ENCODE results near the gene BAZ1A.

BAZ1A gene

GRCh38 chr14:34833549-34834523 lies 41.3 kb downstream of the BAZ1A start:
- H3K27me3 ChIP-seq, result no peaks in the 10 kb centered on the region

GRCh38 chr14:34826661-34827060 lies 48.5 kb downstream of the BAZ1A start:
- no peak for DNase-seq
- peaks cover 0 to 13% (median 3%) of the 10 kb centered on the region in 3 donors for H3K36me3 ChIP-seq
- intact Hi-C loops (cut with DNase I; ENCODE audit: low total_unique reads), result no loop called here
- TF ChIP-seq CTCF (IDR thresholded peaks at IDR 0.05), result no peak
- H3K9me3 ChIP-seq, result no peaks in the 10 kb centered on the region
- no peak overlapping the region for H3K27ac ChIP-seq
- H3K4me1 ChIP-seq, result peaks cover 0 to 4% (median 0%) of the 10 kb centered on the region in 4 donors
- H3K27me3 ChIP-seq, result no peaks in the 10 kb centered on the region
- H3K4me3 ChIP-seq, result no peak overlapping the region

More at GRCh38 chr14:34833549-34834523, 41.3 kb downstream of the BAZ1A start:
- H3K36me3 ChIP-seq, result peaks cover 0 to under 1% (median 0%) of the 10 kb centered on the region in 3 donors
- peaks cover 0 to 4% (median 0%) of the 10 kb centered on the region in 4 donors for H3K4me1 ChIP-seq
- DNase-seq, result no peak
- intact Hi-C loops (cut with DNase I; ENCODE audit: low total_unique reads), result no loop called here
- no peaks in the 10 kb centered on the region for H3K9me3 ChIP-seq
- no peak overlapping the region for H3K4me3 ChIP-seq
- no peak for TF ChIP-seq CTCF (IDR thresholded peaks at IDR 0.05)
- no peak overlapping the region for H3K27ac ChIP-seq

- TF ChIP-seq CTCF (IDR thresholded peaks at IDR 0.05), result no peak
- no peaks in the 10 kb centered on the region for H3K9me3 ChIP-seq
- H3K36me3 ChIP-seq, result peaks cover 0 to 16% (median 3%) of the 10 kb centered on the region in 3 donors
- H3K27ac ChIP-seq, result no peak overlapping the region
- H3K4me1 ChIP-seq, result no peaks in the 10 kb centered on the region
- intact Hi-C loops (cut with DNase I; ENCODE audit: low total_unique reads), result no loop called here
- DNase-seq, result no peak
- no peaks in the 10 kb centered on the region for H3K27me3 ChIP-seq
- H3K4me3 ChIP-seq, result no peak overlapping the region
Measured at GRCh38 chr14:34824826-34825225, 50.3 kb downstream of the BAZ1A start.

- Histone ChIP-seq H3K27me3 (no peaks in the 10 kb centered on the region), H3K4me3 (no peak overlapping the region), H3K9me3 (no peaks in the 10 kb centered on the region), H3K4me1 (no peaks in the 10 kb centered on the region), H3K27ac (no peak overlapping the region), H3K36me3 (peaks cover 0 to 16% (median 3%) of the 10 kb centered on the region in 3 donors)
- intact Hi-C loops (cut with DNase I; ENCODE audit: low total_unique reads), result no loop called here
- DNase-seq, result no peak
- no peak for TF ChIP-seq CTCF (IDR thresholded peaks at IDR 0.05)
Measured at GRCh38 chr14:34824256-34824655, 50.9 kb downstream of the BAZ1A start.

GRCh38 chr14:34817768-34818167 lies 57.4 kb downstream of the BAZ1A start:
- no peak for TF ChIP-seq CTCF (IDR thresholded peaks at IDR 0.05)
- Histone ChIP-seq H3K36me3 (peaks cover 0 to 20% (median 0%) of the 10 kb centered on the region in 3 donors), H3K9me3 (no peaks in the 10 kb centered on the region), H3K4me3 (no peak overlapping the region), H3K27me3 (no peaks in the 10 kb centered on the region), H3K27ac (no peak overlapping the region), H3K4me1 (no peaks in the 10 kb centered on the region)
- intact Hi-C loops (cut with DNase I; ENCODE audit: low total_unique reads), result no loop called here
- no peak for DNase-seq
